Endometrial microvascular endothelial cells (primary cell): ENCODE data around the gene RNASE7. TPM values are rescaled to one million over a fixed set of nuclear protein-coding genes. Genes with fewer than 3 reads are reported as not detected.
"Not testable (repeated sequence)": the region's sequence is repeated elsewhere in the genome, so short reads cannot be mapped to it uniquely, and the experiment has no call there.

Source experiments
- in situ Hi-C: cut with HindIII; loops from 2 replicates; pipeline ENCODE4 v1.10.0; 2017; ENCODE audit warnings: low sequenced_read_pairs, low pct_unique_long_range_greater_than_20kb; ENCODE audit errors: inconsistent ontology term
- total RNA-seq: library from RNA; depleted of rRNA; stranded (reverse); fragments of >200 nt; gene quantifications from one replicate; pipeline ENCODE4 v1.2.3, GENCODE V29; 2015; ENCODE audit errors: inconsistent ontology term

RNASE7 gene
- total RNA-seq, 1 donor from 2014 or later: not detected

DNA sequence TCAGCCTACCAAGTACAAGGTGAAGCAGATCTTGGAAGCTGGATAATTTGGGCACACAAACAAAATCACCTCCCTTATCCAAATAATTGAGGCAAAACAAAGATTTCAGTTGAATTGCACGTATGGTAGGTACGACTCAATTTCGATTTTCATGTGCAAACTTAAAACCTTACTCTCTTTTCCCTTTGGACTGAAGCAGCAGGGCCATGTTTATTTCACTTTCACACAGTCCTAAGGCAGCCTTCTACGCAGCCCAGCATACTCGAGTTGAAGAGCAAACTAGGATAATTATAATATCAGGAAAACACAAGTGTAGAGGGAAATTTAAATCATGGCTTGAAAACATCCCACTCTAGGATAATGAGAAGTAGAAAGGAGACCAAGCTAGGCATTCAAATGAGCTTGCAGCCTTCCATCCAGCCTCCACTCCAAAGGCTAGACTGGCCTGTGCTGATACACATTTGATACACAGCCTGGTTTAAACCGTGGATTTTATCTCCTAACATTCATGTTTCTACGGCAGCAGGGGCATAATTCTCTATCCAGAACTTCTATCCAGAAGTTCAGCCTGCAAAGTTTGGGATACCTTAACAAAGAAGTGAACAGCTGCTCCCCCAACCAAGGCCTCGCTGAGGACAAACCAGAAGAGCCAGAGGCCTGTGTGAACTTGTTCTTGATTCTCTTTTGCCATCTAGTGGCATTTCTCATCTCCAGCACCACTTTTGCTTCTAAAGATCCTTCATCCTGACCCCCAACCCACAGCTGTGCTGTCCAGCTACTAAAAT lies 2.4 kb upstream of the RNASE7 start:
- in situ Hi-C loops: no loop called here

DNA sequence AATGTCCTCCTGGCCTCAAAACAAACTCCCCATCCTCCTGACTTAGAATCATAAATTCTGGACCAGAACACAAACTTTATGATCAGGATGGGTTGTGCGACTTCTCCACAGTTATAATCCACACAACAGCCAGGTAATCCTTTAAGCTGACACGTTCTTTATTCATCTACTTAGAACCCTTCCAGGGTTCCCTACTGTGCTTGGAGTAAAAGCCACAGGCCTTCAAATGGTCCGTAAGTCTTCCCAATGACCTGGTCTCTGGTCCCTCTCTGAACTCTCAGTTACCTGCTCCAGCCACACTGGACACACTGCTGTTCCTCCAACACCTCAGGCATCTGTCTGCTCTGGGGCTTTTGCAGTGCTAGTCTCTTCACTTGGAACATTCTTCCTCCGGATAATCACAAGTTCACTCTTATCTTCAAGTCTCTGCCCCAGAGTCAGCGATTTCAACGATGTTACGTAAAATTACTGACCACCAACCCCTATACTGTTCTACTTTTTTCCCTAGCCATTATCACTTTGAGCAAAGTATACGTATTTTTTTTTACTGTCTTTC lies 1.7 kb upstream of the RNASE7 start:
- in situ Hi-C loops: no loop called here

- in situ Hi-C loops: not testable (repeated sequence)
Observed at GRCh38 chr14:21040941-21041340, 1.2 kb upstream of the RNASE7 start.

GRCh38 chr14:21042918-21043317 lies 756 bp downstream of the RNASE7 start:
- in situ Hi-C loops: no loop called here

- in situ Hi-C loops: no loop called here
Observed at GRCh38 chr14:21043387-21043973, 1.3 kb downstream of the RNASE7 start.

GRCh38 chr14:21043974-21044618 lies 1.9 kb downstream of the RNASE7 start:
- in situ Hi-C loops: no loop called here

DNA sequence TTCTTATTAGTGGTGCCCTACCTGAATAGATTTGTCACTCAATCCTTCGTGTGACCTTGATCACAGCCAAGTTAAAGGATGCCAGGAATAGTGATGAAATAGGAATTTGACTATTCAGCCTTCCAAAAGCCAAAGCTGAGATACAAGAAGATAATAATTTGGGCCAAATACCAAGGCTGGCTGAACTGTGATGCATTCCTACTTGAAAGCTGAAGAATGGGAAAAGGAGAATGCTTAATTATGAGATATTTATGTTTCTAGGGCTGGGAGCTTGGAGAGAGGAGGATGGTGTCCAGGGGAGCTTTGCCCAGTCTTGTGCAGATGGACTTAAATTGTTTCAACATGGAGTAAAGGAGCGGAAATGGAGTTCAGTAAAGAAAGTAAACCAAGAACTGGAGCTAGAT lies 5.2 kb downstream of the RNASE7 start:
- in situ Hi-C loops: no loop called here

- in situ Hi-C loops: no loop called here
Observed at GRCh38 chr14:21048638-21049037, 6.5 kb downstream of the RNASE7 start.

GRCh38 chr14:21049271-21049673 lies 7.1 kb downstream of the RNASE7 start:
- in situ Hi-C loops: no loop called here

DNA sequence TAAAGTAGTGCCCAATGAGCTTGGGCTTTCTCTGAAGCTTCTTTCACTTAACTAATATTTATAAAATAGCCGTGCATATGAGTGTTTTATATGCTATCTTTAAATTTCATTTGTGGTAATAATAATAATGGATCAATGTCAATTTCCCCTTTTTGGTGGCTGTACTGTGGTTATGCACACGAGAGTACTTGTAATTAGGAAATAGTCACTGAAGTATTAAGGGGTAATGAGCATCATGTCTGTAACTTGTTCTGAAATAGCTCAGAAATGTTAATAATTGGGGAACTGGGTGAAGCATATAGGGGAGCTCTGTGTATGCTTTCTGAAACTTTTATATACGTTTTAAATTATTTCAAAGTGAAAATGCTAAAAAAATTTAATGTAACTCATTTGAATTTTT lies 8.4 kb downstream of the RNASE7 start:
- in situ Hi-C loops: no loop called here

DNA sequence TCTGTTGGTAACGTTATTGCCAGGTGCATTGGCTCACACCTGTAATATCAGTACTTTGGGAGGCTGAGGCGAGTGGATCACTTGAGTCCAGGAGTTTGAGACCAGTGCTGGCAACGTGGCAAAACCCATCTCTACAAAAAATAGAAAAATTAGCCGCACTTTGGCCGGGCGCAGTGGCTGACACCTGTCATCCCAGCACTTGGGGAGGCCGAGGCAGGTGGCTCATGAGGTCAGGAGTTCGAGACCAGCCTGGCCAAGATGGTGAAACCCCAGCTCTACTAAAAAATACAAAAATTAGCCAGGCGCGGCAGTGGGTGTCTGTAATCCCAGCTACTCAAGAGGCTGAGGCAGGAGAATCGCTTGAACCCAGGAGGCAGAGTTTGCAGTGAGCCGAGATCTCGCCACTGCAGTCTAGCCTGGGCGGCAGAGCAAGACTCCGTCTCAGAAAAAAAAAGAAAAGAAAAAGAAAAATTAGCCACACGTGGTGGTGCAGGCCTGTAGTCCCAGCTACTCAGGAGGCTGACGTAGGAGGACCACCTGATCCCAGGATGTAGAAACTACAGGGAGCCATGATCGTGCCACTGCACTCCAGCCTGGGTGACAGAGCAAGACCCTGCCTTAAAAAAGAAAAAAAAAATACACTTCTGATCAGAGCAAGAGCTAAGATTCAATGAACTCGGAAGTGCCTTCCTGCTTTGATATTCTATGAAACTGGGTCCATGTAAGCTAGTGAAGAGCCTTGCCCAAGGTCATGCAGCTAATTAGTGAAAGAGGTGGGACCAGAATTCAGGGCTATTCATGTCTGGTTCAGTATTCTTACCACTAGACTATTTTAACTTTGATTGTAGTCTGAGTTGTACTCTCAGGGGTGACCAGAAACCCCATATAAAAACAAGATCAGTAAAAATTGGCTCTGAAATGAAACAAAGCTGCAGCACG lies 11.3 kb downstream of the RNASE7 start:
- in situ Hi-C loops: no loop called here

DNA sequence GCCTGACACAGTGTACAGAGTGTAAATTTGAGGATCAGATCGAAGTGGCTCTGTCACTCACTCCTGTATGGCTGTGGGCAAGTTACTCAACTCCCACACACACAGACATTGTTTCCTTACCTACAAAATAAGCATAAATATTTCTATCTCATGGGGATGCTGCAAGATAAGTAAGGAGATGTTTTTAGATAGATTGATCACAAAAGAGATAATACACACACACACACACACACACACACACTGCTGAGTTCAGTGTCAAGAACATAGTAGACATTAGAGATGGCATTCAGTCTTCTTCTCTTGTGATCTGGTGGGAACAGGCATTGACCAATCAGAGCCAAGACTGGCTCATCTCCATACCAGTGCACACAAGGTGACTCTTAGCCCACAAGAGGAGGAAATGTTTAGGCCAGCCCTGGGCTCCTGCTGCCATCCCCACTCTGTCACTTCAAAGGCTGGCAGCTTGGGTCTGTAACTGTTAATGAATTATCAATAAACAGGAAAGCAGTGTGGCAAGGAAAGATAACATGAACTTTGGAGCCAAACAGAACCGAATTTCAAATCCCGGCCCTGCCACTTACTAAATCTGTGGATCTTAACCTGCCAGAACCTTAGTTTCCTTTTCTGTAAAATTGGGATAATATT lies 12.1 kb downstream of the RNASE7 start:
- in situ Hi-C loops: no loop called here

GRCh38 chr14:21054768-21055145 lies 12.6 kb downstream of the RNASE7 start:
- in situ Hi-C loops: no loop called here

- in situ Hi-C loops: no loop called here
Observed at GRCh38 chr14:21055432-21056117, 13.4 kb downstream of the RNASE7 start.

- in situ Hi-C loops: no loop called here
Observed at GRCh38 chr14:21056520-21057163, 14.5 kb downstream of the RNASE7 start.

DNA sequence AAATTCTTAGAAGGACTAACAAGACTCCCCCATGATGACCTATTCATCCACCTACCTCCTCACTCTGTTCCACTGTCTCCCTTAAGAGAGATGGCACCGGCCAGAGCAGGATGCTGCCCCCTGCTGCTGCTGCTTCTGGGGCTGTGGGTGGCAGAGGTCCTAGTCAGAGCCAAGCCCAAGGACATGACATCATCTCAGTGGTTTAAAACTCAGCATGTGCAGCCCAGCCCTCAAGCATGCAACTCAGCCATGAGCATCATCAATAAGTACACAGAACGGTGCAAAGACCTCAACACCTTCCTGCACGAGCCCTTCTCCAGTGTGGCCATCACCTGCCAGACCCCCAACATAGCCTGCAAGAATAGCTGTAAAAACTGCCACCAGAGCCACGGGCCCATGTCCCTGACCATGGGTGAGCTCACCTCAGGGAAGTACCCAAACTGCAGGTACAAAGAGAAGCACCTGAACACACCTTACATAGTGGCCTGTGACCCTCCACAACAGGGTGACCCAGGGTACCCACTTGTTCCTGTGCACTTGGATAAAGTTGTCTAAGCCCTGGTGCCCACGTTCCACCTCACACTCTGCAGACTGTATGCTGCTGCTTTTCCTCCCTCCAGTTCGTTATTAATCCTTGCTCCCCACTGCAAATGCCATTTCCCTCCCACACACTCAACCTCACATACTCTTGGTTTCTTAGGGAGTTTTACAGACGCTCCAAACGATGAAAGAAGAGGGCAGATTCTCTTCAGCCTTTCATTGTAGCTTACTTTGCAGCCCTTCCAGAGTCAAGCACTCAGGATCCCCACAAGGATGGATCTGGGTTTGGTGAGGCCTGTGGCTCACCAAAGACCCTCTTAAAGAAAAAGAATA lies 15.9 kb downstream of the RNASE7 start, which contains the start of gene RNASE8:
TSS of gene RNASE8 (plus strand) at position 20 of the 873 bp plus-strand sequence. CDS start at position 91, 71 bp downstream.
- in situ Hi-C loops: no loop called here
